ENCODE results near the gene PTPRD. TPM values are rescaled to one million over a fixed set of nuclear protein-coding genes. Genes with fewer than 3 reads are reported as not detected.
"Not testable (repeated sequence)": the region's sequence is repeated elsewhere in the genome, so short reads cannot be mapped to it uniquely, and the experiment has no call there.

The PTPRD gene
- total and polyA plus RNA-seq, 9 donors = 45.2 to 104 (median 80.0) TPM

DNA sequence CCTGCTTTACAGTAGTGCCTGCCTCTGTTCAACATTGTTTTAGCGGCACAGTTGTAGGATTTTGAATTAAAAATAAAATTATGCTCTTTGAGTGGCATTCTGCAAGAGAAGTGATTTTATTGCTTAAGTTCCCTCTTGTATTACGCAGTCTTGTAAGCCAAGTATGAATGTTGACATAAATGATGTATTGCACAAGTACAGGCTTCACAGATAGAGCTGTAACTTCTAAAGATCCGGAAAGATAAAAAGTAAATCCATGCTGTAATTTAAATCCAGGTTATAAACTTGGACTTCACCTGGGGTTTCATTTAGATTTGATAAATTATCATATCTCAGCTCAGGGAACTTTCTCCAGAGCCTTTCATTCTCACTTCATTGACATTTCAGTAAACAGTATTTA, 1114.7 kb downstream of the PTPRD start:
- H3K9me3 ChIP-seq (replicated peaks; ENCODE audit: control insufficient read depth, low read depth, low read length) = peaks cover 3% of the 10 kb centered on the region
- no peak for DNase-seq
- H3K27ac ChIP-seq (ENCODE audit: low read length) = no peak overlapping the region
- H3K4me3 ChIP-seq (ENCODE audit: low read length) = no peak overlapping the region
- H3K27me3 ChIP-seq (ENCODE audit: control insufficient read depth, insufficient read depth, low read length) = no peaks in the 10 kb centered on the region
- 60% methylated on average over 1 of the region's 3 CpGs for WGBS (ENCODE audit: insufficient coverage)
- no peaks in the 10 kb centered on the region for H3K4me1 ChIP-seq (ENCODE audit: control insufficient read depth, insufficient read depth, low read length)
- H3K36me3 ChIP-seq (ENCODE audit: control insufficient read depth, insufficient read depth, low read length) = no peaks in the 10 kb centered on the region

DNA sequence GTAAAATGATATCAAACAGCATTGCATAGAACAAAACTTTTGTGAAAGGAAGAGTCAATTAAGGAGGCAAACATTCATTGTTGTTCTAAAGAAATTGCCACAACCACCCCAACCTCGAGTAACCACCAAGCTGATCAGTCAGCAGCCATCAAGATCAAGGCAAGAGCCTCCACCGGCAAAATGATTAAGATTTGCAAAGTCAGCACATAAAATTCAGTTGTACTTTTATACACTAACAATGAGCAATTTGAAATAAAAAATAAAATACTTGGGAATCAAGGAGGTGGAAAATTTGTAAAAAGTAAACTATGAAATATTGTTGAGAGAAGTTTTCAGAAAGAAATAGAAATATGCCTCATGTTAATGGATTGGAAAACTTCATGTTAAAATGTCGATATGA, 1118.5 kb downstream of the PTPRD start:
- no peaks in the 10 kb centered on the region for H3K27me3 ChIP-seq (ENCODE audit: control insufficient read depth, insufficient read depth, low read length)
- WGBS (ENCODE audit: insufficient coverage) = 71% methylated on average over 1 of the region's 3 CpGs
- H3K4me3 ChIP-seq (ENCODE audit: low read length) = no peak overlapping the region
- no peak for DNase-seq
- H3K36me3 ChIP-seq (ENCODE audit: control insufficient read depth, insufficient read depth, low read length) = no peaks in the 10 kb centered on the region
- no peak overlapping the region for H3K27ac ChIP-seq (ENCODE audit: low read length)
- H3K4me1 ChIP-seq (ENCODE audit: control insufficient read depth, insufficient read depth, low read length) = no peaks in the 10 kb centered on the region
- peaks cover 3% of the 10 kb centered on the region for H3K9me3 ChIP-seq (replicated peaks; ENCODE audit: control insufficient read depth, low read depth, low read length)

DNA sequence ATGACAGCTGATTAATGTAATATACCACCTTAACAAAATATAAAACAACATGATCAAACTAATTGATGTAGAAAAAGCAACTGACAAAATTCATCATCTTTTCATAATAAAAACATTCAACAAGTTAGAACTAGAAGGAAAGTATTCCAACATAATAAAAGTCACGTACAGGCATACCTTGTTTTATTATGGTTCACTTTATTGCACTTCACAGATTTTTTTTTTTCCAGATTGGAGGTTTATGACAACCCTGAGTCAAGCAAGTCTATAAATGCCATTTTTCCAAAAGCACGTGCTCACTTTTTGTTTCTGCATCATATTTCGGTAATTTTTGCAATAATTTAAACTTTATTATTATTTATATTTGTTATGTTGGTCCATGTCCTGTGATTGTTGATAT, 1120.3 kb downstream of the PTPRD start:
- Histone ChIP-seq H3K27ac (ENCODE audit: low read length) (no peak overlapping the region), H3K4me1 (ENCODE audit: control insufficient read depth, insufficient read depth, low read length) (no peaks in the 10 kb centered on the region), H3K9me3 (replicated peaks; ENCODE audit: control insufficient read depth, low read depth, low read length) (peaks cover 3% of the 10 kb centered on the region), H3K4me3 (ENCODE audit: low read length) (no peak overlapping the region), H3K36me3 (ENCODE audit: control insufficient read depth, insufficient read depth, low read length) (no peaks in the 10 kb centered on the region), H3K27me3 (ENCODE audit: control insufficient read depth, insufficient read depth, low read length) (no peaks in the 10 kb centered on the region)
- no peak for DNase-seq
- no CpG with 5 or more reads among the region's 3 CpGs for WGBS (ENCODE audit: insufficient coverage)

DNA sequence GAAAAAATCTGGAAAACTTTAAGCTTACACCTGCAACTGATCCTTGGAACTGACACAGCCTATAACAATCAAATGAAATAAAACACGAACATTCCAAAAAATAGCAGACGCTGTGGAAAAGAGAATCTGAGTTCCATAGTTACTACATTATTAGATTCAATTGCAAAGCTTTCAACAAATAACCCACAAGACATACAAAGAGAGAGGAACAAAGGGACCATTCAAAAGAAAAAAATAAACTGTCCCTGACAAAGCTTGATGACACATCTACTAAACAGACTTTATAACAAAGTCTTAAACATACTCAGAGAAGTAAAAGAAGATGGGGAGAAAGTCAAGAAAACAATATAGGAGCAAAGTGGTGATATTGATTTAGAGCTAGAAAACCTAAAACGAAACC, 1123.6 kb downstream of the PTPRD start:
- Histone ChIP-seq H3K27me3 (ENCODE audit: control insufficient read depth, insufficient read depth, low read length) (no peaks in the 10 kb centered on the region), H3K9me3 (replicated peaks; ENCODE audit: control insufficient read depth, low read depth, low read length) (no peaks in the 10 kb centered on the region), H3K4me3 (ENCODE audit: low read length) (no peak overlapping the region), H3K36me3 (ENCODE audit: control insufficient read depth, insufficient read depth, low read length) (no peaks in the 10 kb centered on the region), H3K27ac (ENCODE audit: low read length) (no peak overlapping the region), H3K4me1 (ENCODE audit: control insufficient read depth, insufficient read depth, low read length) (no peaks in the 10 kb centered on the region)
- no peak for DNase-seq
- WGBS (ENCODE audit: insufficient coverage) = 100% methylated on average over 1 of the region's 3 CpGs

DNA sequence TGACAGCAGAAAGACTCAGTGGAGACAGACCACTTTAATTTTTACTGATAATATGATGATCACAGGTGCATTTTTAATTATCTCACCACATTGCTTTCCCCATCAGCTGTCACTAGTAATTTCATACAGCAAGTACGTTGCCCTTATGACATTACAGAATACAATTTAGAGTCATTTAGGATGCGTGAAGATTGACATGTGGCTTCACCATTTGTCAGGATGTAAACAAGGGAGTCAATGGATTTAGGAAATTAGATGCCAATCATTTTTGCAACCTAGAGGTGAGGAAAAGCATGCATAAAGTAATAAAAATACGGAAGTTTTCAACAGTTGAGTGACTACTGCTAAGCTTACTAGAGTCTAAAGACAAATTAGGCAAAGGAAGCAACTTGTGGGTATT, 1129.6 kb downstream of the PTPRD start:
- H3K4me1 ChIP-seq (ENCODE audit: control insufficient read depth, insufficient read depth, low read length) = no peaks in the 10 kb centered on the region
- H3K9me3 ChIP-seq (replicated peaks; ENCODE audit: control insufficient read depth, low read depth, low read length) = no peaks in the 10 kb centered on the region
- no peaks in the 10 kb centered on the region for H3K36me3 ChIP-seq (ENCODE audit: control insufficient read depth, insufficient read depth, low read length)
- 40% methylated on average over 1 of the region's 3 CpGs for WGBS (ENCODE audit: insufficient coverage)
- no peaks in the 10 kb centered on the region for H3K27me3 ChIP-seq (ENCODE audit: control insufficient read depth, insufficient read depth, low read length)
- H3K27ac ChIP-seq (ENCODE audit: low read length) = no peak overlapping the region
- DNase-seq = no peak
- no peak overlapping the region for H3K4me3 ChIP-seq (ENCODE audit: low read length)

DNA sequence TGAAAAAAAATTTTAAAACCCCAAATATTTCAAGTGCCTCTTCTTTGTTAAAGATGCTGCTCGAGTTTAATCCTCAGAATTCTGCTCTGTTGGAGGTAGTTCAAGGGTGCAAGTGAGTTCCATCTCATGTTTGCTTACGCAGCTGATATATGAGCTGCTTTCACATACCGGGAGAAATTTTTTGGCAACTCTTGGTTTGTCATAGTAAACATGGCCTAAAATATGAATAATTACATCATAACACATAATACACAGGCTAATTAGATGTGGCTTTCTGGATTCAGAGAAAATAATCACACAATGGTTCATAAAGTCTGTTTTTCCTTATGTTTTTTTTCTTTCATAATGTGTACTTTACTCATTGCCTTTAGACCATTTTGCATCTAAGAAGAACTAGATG, 1134.1 kb downstream of the PTPRD start:
- no peak overlapping the region for H3K4me3 ChIP-seq (ENCODE audit: low read length)
- no peaks in the 10 kb centered on the region for H3K9me3 ChIP-seq (replicated peaks; ENCODE audit: control insufficient read depth, low read depth, low read length)
- H3K4me1 ChIP-seq (ENCODE audit: control insufficient read depth, insufficient read depth, low read length) = no peaks in the 10 kb centered on the region
- H3K27me3 ChIP-seq (ENCODE audit: control insufficient read depth, insufficient read depth, low read length) = no peaks in the 10 kb centered on the region
- no CpG with 5 or more reads among the region's 3 CpGs for WGBS (ENCODE audit: insufficient coverage)
- no peak overlapping the region for H3K27ac ChIP-seq (ENCODE audit: low read length)
- peak; percentile 1 for DNase-seq
- H3K36me3 ChIP-seq (ENCODE audit: control insufficient read depth, insufficient read depth, low read length) = no peaks in the 10 kb centered on the region

DNA sequence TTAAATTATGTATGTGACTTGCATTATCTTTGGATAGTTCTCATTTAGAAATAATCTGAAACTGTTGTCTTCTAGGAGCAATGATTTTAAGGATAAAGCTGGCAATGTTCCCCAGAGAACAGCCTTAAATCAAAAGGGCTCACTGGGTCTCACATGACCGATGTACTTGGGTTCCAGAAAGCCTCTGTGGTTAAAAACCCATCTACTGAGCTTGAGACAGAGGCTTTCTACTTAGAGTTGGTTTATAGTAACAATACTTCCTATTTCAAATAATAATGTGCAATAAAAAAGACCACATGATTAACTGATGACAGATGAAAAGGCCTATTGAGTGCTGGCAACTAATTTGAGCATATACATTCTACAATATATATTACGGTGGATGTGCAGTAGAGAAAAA, 1143.5 kb downstream of the PTPRD start:
- no peak for DNase-seq
- H3K27me3 ChIP-seq (ENCODE audit: control insufficient read depth, insufficient read depth, low read length) = no peaks in the 10 kb centered on the region
- no peaks in the 10 kb centered on the region for H3K9me3 ChIP-seq (replicated peaks; ENCODE audit: control insufficient read depth, low read depth, low read length)
- no peaks in the 10 kb centered on the region for H3K4me1 ChIP-seq (ENCODE audit: control insufficient read depth, insufficient read depth, low read length)
- no peak overlapping the region for H3K4me3 ChIP-seq (ENCODE audit: low read length)
- WGBS (ENCODE audit: insufficient coverage) = no CpG with 5 or more reads among the region's 2 CpGs
- no peaks in the 10 kb centered on the region for H3K36me3 ChIP-seq (ENCODE audit: control insufficient read depth, insufficient read depth, low read length)
- no peak overlapping the region for H3K27ac ChIP-seq (ENCODE audit: low read length)

DNA sequence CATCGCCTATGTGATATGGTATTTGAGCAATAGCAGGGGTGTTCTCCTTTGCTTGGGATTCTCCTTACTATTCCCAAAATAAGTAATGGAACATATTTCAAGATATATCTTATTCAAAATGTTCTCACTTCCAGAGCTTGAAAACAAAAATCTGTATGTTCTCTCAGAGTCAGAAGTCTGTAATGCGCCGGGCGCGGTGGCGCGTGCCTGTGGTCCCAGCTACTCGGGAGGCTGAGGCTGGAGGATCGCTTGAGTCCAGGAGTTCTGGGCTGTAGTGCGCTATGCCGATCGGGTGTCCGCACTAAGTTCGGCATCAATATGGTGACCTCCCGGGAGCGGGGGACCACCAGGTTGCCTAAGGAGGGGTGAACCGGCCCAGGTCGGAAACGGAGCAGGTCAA, 1170.9 kb downstream of the PTPRD start:
- no CpG with 5 or more reads among the region's 19 CpGs for WGBS (ENCODE audit: insufficient coverage)
- DNase-seq; H3K36me3 ChIP-seq (ENCODE audit: control insufficient read depth, insufficient read depth, low read length): not testable (repeated sequence)

DNA sequence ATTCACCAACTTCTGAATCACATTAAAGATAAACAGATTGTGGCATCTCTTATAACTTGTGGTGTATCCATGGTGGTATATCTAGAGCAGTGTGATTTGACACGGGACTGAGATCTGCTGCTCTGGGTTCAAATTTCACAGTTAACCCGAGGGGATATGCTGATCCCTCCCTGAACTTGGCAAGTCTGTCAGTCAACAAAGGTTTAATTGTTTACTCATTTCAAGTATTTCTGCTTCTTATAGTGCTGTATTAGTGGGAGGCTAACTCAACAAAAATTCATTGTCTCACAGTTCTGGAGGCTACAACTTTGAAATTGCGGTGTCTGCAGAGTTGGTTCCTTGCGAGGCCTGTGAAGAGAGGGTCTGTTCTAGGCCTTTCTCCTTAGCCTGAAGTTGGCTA, 1175.2 kb downstream of the PTPRD start:
- Histone ChIP-seq H3K4me1 (ENCODE audit: control insufficient read depth, insufficient read depth, low read length) (no peaks in the 10 kb centered on the region), H3K36me3 (ENCODE audit: control insufficient read depth, insufficient read depth, low read length) (no peaks in the 10 kb centered on the region), H3K4me3 (ENCODE audit: low read length) (no peak overlapping the region), H3K27me3 (ENCODE audit: control insufficient read depth, insufficient read depth, low read length) (no peaks in the 10 kb centered on the region), H3K9me3 (replicated peaks; ENCODE audit: control insufficient read depth, low read depth, low read length) (no peaks in the 10 kb centered on the region), H3K27ac (ENCODE audit: low read length) (no peak overlapping the region)
- no CpG with 5 or more reads among the region's 4 CpGs for WGBS (ENCODE audit: insufficient coverage)
- no peak for DNase-seq

More for the DNA sequence above, 1170.9 kb downstream of the PTPRD start:
- not testable (repeated sequence) for H3K9me3 ChIP-seq (replicated peaks; ENCODE audit: control insufficient read depth, low read depth, low read length); H3K27me3 ChIP-seq (ENCODE audit: control insufficient read depth, insufficient read depth, low read length); H3K27ac ChIP-seq (ENCODE audit: low read length); H3K4me3 ChIP-seq (ENCODE audit: low read length); H3K4me1 ChIP-seq (ENCODE audit: control insufficient read depth, insufficient read depth, low read length)

DNA sequence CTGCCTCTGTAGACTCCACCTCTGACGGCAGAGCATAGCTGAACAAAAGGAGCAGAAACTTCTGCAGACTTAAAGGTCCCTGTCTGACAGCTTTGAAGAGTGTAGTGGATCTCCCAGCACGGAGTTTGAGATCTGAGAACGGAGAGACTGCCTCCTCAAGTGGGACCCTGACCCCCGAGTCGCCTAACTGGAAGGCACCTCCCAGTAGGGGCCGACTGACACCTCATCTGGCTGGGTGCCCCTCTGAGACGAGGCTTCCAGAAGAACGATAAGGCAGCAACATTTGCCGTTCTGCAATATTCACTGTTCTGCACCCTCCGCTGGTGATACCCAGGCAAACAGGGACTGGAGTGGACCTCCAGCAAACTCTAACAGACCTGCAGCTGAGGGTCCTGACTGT, 1186.3 kb downstream of the PTPRD start:
- DNase-seq; H3K4me3 ChIP-seq (ENCODE audit: low read length); H3K27ac ChIP-seq (ENCODE audit: low read length); H3K9me3 ChIP-seq (replicated peaks; ENCODE audit: control insufficient read depth, low read depth, low read length); H3K27me3 ChIP-seq (ENCODE audit: control insufficient read depth, insufficient read depth, low read length); H3K4me1 ChIP-seq (ENCODE audit: control insufficient read depth, insufficient read depth, low read length); H3K36me3 ChIP-seq (ENCODE audit: control insufficient read depth, insufficient read depth, low read length): not testable (repeated sequence)
- WGBS (ENCODE audit: insufficient coverage) = 88% methylated on average over 9 of the region's 10 CpGs

DNA sequence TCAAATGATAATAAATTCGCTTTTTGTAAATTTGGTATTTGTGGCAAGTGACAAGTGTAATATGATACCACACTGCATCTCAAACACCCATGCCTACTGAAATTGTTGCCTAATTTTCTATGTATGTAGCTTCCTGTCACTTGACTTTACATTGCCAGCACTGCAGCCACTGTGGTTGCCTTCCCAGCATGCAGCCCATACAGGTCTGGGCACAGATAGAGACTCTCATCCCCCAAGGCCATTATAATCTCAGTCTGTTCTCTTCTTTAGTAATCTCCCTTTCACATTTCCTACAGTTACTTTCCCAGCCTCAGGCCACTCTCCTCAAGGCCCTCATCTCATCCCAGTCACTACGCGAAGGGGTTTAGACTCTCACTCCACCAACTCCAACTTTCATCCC, 1200.6 kb downstream of the PTPRD start:
- Histone ChIP-seq H3K36me3 (ENCODE audit: control insufficient read depth, insufficient read depth, low read length) (no peaks in the 10 kb centered on the region), H3K4me3 (ENCODE audit: low read length) (no peak overlapping the region), H3K4me1 (ENCODE audit: control insufficient read depth, insufficient read depth, low read length) (no peaks in the 10 kb centered on the region), H3K27ac (ENCODE audit: low read length) (no peak overlapping the region), H3K27me3 (ENCODE audit: control insufficient read depth, insufficient read depth, low read length) (no peaks in the 10 kb centered on the region), H3K9me3 (replicated peaks; ENCODE audit: control insufficient read depth, low read depth, low read length) (no peaks in the 10 kb centered on the region)
- no CpG with 5 or more reads among the region's 3 CpGs for WGBS (ENCODE audit: insufficient coverage)
- no peak for DNase-seq
